ENCODE data around the gene ASF1B. TPM values are rescaled to one million over a fixed set of nuclear protein-coding genes. Genes with fewer than 3 reads are reported as not detected.

ASF1B gene
- total RNA-seq, 2 experiments from 2014 or later: 0.59 to 0.77 TPM

DNA sequence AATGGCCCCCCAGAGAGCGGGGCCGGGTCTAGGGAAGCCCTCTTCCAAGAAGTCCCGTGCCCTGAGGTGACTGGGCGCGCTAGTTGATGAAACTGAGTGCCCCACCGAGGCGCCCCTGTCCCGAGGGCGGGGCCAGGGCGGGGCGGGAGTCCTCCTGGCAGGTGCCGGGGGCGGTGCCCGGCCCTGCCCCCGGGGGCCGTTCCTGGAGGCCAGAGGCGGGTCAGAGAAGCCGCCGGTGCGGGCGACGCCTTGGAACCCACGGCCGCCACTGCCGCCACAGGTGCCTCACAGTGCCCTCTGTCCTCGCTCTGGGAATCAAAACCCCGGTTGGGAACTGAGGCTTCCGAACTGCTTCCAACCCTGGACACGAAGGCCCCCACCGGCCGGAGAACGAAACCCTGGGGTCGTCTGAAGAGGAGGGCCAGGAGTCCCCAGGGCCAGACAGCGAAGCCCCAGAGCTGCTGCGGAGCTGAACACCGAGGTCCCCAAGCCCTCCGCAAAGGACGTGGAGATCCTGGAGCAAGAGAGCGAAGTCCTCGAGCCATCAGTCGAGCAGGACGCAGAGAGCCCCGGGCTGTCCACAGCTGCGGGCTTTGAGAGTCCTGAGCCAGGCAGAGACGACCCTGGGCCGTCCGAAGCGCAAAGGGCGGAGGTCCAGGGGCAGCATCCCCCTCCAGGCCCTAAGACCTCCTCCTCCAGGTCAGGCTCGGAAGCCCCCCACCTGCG is 63.7 kb downstream of the ASF1B start, which contains the start of gene MISP3:
MISP3 (plus strand) TSS at position 252 of the 726 bp plus-strand sequence. CDS start 524 bp downstream, outside the sequence.
- H3K36me3 Mint-ChIP-seq (ENCODE audit: low read depth): no peaks in the 10 kb centered on the region
- CTCF ChIA-PET: interaction anchor here (0.6 to 4.3 kb wide), 15 partner anchors 8 to 1671 kb away, joined by 3 to 27 read pairs (median 5); partner anchors contain the start of genes ASF1B and NANOS3
- no peaks in the 10 kb centered on the region for H3K36me3 ChIP-seq (ENCODE audit: insufficient read depth, low read length)
- H3K4me3 ChIP-seq (ENCODE audit: low read length): peak within 1 kb of the TSS; percentile 77
- H3K27me3 Mint-ChIP-seq: peaks cover 4% of the 10 kb centered on the region
- peak within 1 kb of the TSS; percentile 83 for H3K27ac Mint-ChIP-seq
- H3K4me1 ChIP-seq (ENCODE audit: insufficient read depth, low read length): peaks cover 38% of the 10 kb centered on the region
- POLR2A ChIA-PET: interaction anchor here (0.8 to 2.3 kb wide), 7 partner anchors 14 to 191 kb away, joined by 3 to 22 read pairs (median 5); partner anchors contain the start of genes ASF1B, IL27RA and PRKACA
- DNase-seq: peak in 4 of 14 experiments; percentile 26 to 62 (median 44)
- no peak for ATAC-seq (ENCODE audit: poor library complexity)
- H3K4me1 Mint-ChIP-seq (ENCODE audit: low read depth): peaks cover 17% of the 10 kb centered on the region
- H3K27me3 ChIP-seq (ENCODE audit: control insufficient read depth in 1 of 2, insufficient read depth in 2 of 2, low read length in 2 of 2): peaks cover 4 to 5% of the 10 kb centered on the region in 2 experiments
- intact Hi-C loops (cut with DNase I, micrococcal nuclease): loop anchor here (1.0 to 5.0 kb wide), 5 partner anchors 24 to 276 kb away; partner anchors contain the start of genes ASF1B (in 1 of the 2), PRKACA (in 1 of the 2) and RFX1 (in 1 of the 2)
- peak within 1 kb of the TSS; percentile 93 for H3K4me3 Mint-ChIP-seq
- H3K27ac ChIP-seq (ENCODE audit: low read depth in 1 of 2, low read length in 2 of 2): no peak within 1 kb of the TSS
- no peaks in the 10 kb centered on the region for H3K9me3 Mint-ChIP-seq
- H3K9me3 ChIP-seq (ENCODE audit: control insufficient read depth in 1 of 2, insufficient read depth in 1 of 2, low read length in 2 of 2): no peaks in the 10 kb centered on the region
- TF ChIP-seq, protein P1, sequence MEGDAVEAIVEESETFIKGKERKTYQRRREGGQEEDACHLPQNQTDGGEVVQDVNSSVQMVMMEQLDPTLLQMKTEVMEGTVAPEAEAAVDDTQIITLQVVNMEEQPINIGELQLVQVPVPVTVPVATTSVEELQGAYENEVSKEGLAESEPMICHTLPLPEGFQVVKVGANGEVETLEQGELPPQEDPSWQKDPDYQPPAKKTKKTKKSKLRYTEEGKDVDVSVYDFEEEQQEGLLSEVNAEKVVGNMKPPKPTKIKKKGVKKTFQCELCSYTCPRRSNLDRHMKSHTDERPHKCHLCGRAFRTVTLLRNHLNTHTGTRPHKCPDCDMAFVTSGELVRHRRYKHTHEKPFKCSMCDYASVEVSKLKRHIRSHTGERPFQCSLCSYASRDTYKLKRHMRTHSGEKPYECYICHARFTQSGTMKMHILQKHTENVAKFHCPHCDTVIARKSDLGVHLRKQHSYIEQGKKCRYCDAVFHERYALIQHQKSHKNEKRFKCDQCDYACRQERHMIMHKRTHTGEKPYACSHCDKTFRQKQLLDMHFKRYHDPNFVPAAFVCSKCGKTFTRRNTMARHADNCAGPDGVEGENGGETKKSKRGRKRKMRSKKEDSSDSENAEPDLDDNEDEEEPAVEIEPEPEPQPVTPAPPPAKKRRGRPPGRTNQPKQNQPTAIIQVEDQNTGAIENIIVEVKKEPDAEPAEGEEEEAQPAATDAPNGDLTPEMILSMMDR (IDR thresholded peaks at IDR 0.05): no peak

- H3K4me3 Mint-ChIP-seq: peak overlapping the region; percentile 58
- peaks cover 17% of the 10 kb centered on the region for H3K4me1 Mint-ChIP-seq (ENCODE audit: low read depth)
- ATAC-seq (ENCODE audit: poor library complexity) (no peak), DNase-seq (peak in 1 of 14 experiments; percentile 28)
- no peaks in the 10 kb centered on the region for H3K36me3 Mint-ChIP-seq (ENCODE audit: low read depth)
- H3K27me3 ChIP-seq (ENCODE audit: control insufficient read depth in 1 of 2, insufficient read depth in 2 of 2, low read length in 2 of 2): peaks cover 4 to 5% of the 10 kb centered on the region in 2 experiments
- intact Hi-C loops (cut with DNase I, micrococcal nuclease): loop anchor here (5.0 kb wide), 2 partner anchors 47 to 63 kb away; partner anchors contain the start of genes PRKACA (in 1 of the 2) and RFX1 (in 1 of the 2)
- no peak overlapping the region for H3K4me3 ChIP-seq (ENCODE audit: low read length)
- peaks cover 4% of the 10 kb centered on the region for H3K27me3 Mint-ChIP-seq
- TF ChIP-seq, protein P1 (IDR thresholded peaks at IDR 0.05): no peak
- POLR2A ChIA-PET: interaction anchor here (0.9 to 1.2 kb wide), 3 partner anchors 11 to 16 kb away, joined by 3 to 4 read pairs (median 3); no protein-coding TSS in a partner anchor
- no peak overlapping the region for H3K27ac Mint-ChIP-seq
- no peaks in the 10 kb centered on the region for H3K9me3 ChIP-seq (ENCODE audit: control insufficient read depth in 1 of 2, insufficient read depth in 1 of 2, low read length in 2 of 2)
- H3K36me3 ChIP-seq (ENCODE audit: insufficient read depth, low read length): no peaks in the 10 kb centered on the region
- no peak overlapping the region for H3K27ac ChIP-seq (ENCODE audit: low read depth in 1 of 2, low read length in 2 of 2)
- H3K4me1 ChIP-seq (ENCODE audit: insufficient read depth, low read length): peaks cover 34% of the 10 kb centered on the region
- no peaks in the 10 kb centered on the region for H3K9me3 Mint-ChIP-seq
- CTCF ChIA-PET: interaction anchor here (0.5 to 2.2 kb wide), 4 partner anchors 22 to 278 kb away, joined by 3 to 5 read pairs (median 4); no protein-coding TSS in a partner anchor
Measured at GRCh38 chr19:14070268-14071050, 65.9 kb downstream of the ASF1B start.

Other genes starting within 250 kb of the ASF1B start
- gene BRME1, start 230.5 kb downstream of the ASF1B start, total RNA-seq: 1 to 10 TPM; 1.1 to 1.3 TPM
- gene CC2D1A, start 230.4 kb downstream of the ASF1B start, total RNA-seq: 10 to 100 TPM; 16.4 to 16.9 TPM
- gene PODNL1, start 198.2 kb downstream of the ASF1B start, total RNA-seq: not detected
- 10 to 100 TPM; 84.9 to 85.0 TPM for gene DCAF15, start 184.1 kb downstream of the ASF1B start, total RNA-seq
- 10 to 100 TPM; 14.6 to 16.3 TPM for gene RFX1, start 130.3 kb downstream of the ASF1B start, total RNA-seq
- gene RLN3, start 108.4 kb downstream of the ASF1B start, total RNA-seq: not detected
- gene IL27RA, start 104.8 kb downstream of the ASF1B start, total RNA-seq: 10 to 100 TPM; 25.0 to 26.7 TPM
- gene PALM3, start 74.5 kb downstream of the ASF1B start, total RNA-seq: under 1 TPM in 1 of 2 experiments, not detected in 1; 0.25 TPM
- under 1 TPM; 0.39 to 0.49 TPM for gene MISP3, start 63.8 kb downstream of the ASF1B start, total RNA-seq
- not detected for gene C19orf67, start 50.8 kb downstream of the ASF1B start, total RNA-seq
- 10 to 100 TPM; 29.4 to 30.1 TPM for gene SAMD1, start 45.8 kb downstream of the ASF1B start, total RNA-seq
- 10 to 100 TPM; 27.4 to 29.8 TPM for gene PRKACA, start 18.8 kb downstream of the ASF1B start, total RNA-seq
- gene ADGRL1, start 69.6 kb upstream of the ASF1B start, total RNA-seq: 10 to 100 TPM; 22.2 to 23.9 TPM
- 100 to 1,000 TPM; 745 to 751 TPM for gene ADGRE5, start 244.9 kb upstream of the ASF1B start, total RNA-seq

Data from CD4-positive, alpha-beta T cell (primary cell).